Measurements from ENCODE around the gene SPIC. TPM values are rescaled to one million over a fixed set of nuclear protein-coding genes. Genes with fewer than 3 reads are reported as not detected.

The SPIC gene
- total and polyA plus RNA-seq, 2 experiments from 2014 or later, result not detected

DNA sequence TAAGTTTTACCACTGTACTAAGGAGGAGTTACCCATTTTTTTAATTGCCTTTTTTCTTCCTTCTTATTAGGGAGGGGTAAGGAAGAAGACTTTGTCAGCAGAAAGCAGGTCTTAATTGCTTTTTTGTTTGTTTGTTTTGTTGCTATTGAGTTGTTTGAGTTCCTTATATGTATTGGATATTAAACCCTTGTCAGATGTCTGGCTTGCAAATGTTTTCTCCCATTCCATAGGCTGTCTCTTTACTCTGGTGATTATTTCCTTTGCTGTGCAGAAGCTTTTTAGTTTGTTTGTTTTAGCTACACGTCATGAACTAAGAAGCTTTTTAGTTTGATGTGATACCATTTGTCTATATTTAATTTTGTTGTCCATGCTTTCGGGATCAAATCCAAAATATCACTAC is 13.3 kb downstream of the SPIC start:
- H3K79me2 ChIP-seq, result no peaks in the 10 kb centered on the region
- no peaks in the 10 kb centered on the region for H4K20me1 ChIP-seq (ENCODE audit: insufficient read depth, poor library complexity, severe bottlenecking)
- no peak for DNase-seq (ENCODE audit: low spot score)
- no peaks in the 10 kb centered on the region for H3K36me3 ChIP-seq (replicated peaks; ENCODE audit: insufficient read depth, low read depth)
- H3K4me2 ChIP-seq, result no peak overlapping the region
- H3K4me3 ChIP-seq, result no peak overlapping the region
- no peak overlapping the region for H2AFZ ChIP-seq
- H3K9me3 ChIP-seq (ENCODE audit: low read depth), result no peaks in the 10 kb centered on the region
- no peaks in the 10 kb centered on the region for H3K27me3 ChIP-seq
- H3K9me2 ChIP-seq (replicated peaks; ENCODE audit: insufficient read depth), result no peaks in the 10 kb centered on the region
- 62% methylated on average over 2 of the region's 2 CpGs for WGBS (ENCODE audit: low lambda C conversion rate, missing lambda C conversion rate)
- no peak overlapping the region for H3K27ac ChIP-seq
- TF ChIP-seq CTCF (IDR thresholded peaks at IDR 0.05; ENCODE audit: poor library complexity) (no peak), EZH2phosphoT487 (IDR thresholded peaks at IDR 0.05; ENCODE audit: low read depth, severe bottlenecking, unreplicated experiment) (no peak), EZH2 (IDR thresholded peaks at IDR 0.05; ENCODE audit: borderline replicate concordance) (no peak)
- H3K4me1 ChIP-seq (ENCODE audit: insufficient read depth), result no peaks in the 10 kb centered on the region

DNA sequence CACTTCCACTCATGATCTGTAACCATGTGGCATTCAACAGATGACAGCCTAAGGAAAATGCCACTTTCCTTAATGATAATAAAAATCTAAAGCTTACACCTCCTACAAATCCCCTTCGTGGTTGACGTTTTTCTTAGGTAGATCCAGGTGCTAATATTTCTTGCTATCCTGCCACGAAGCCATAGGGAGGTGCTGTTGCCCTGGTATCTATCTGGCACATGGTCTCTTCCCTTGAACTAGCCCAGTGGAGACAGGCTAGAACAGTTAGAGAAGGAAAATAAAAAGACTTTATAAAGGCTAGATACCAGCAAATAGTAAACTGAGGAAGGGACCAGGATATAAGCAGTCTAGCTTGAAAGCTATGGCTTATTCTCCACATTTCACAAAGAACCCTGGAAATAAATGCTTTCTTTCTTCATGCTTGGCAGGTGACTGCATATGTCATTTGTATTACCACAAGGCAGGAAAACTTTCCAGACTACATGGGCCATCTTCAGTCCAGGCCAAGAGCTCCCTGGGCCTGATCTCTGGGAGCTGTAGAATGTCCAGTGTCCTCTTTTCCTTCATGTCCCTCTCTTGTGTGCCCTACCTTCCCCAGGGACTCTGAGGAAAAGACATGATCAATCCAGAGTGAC is 15.3 kb downstream of the SPIC start:
- Histone ChIP-seq H3K9me3 (ENCODE audit: low read depth) (no peaks in the 10 kb centered on the region), H3K4me1 (ENCODE audit: insufficient read depth) (no peaks in the 10 kb centered on the region), H4K20me1 (ENCODE audit: insufficient read depth, poor library complexity, severe bottlenecking) (no peaks in the 10 kb centered on the region), H3K4me2 (no peak overlapping the region), H3K36me3 (replicated peaks; ENCODE audit: insufficient read depth, low read depth) (no peaks in the 10 kb centered on the region), H3K4me3 (no peak overlapping the region), H3K27me3 (no peaks in the 10 kb centered on the region), H3K79me2 (no peaks in the 10 kb centered on the region), H2AFZ (no peak overlapping the region), H3K27ac (no peak overlapping the region), H3K9me2 (replicated peaks; ENCODE audit: insufficient read depth) (no peaks in the 10 kb centered on the region)
- 1% methylated on average over 3 of the region's 3 CpGs for WGBS (ENCODE audit: low lambda C conversion rate, missing lambda C conversion rate)
- TF ChIP-seq EZH2phosphoT487 (IDR thresholded peaks at IDR 0.05; ENCODE audit: low read depth, severe bottlenecking, unreplicated experiment) (no peak), CTCF (IDR thresholded peaks at IDR 0.05; ENCODE audit: poor library complexity) (peak; percentile 61)
- DNase-seq (ENCODE audit: low spot score), result peak; percentile 66

DNA sequence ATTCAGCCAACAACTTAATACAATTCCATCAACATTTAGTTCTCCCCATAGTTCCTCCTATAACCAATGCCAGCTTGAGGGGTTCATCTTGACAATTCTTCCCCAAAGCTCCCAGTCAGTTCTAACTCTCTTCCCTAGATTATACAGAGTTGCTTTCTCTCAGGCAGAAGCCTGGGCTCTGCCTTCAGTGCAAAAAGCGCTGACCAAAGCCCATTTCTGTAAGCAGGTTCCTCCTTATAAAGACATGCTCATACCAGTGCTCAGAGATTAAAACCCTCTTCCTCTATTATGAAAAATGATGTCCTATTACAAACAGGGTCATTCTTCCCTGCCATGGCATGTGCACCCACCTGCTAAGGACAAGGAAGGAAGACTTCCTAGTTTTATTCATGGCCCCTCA is 16.2 kb downstream of the SPIC start:
- no peak for DNase-seq (ENCODE audit: low spot score)
- Histone ChIP-seq H3K4me3 (no peak overlapping the region), H2AFZ (no peak overlapping the region), H3K79me2 (no peaks in the 10 kb centered on the region), H4K20me1 (ENCODE audit: insufficient read depth, poor library complexity, severe bottlenecking) (no peaks in the 10 kb centered on the region), H3K36me3 (replicated peaks; ENCODE audit: insufficient read depth, low read depth) (no peaks in the 10 kb centered on the region), H3K4me1 (ENCODE audit: insufficient read depth) (no peaks in the 10 kb centered on the region), H3K27ac (no peak overlapping the region), H3K9me3 (ENCODE audit: low read depth) (no peaks in the 10 kb centered on the region), H3K9me2 (replicated peaks; ENCODE audit: insufficient read depth) (no peaks in the 10 kb centered on the region), H3K27me3 (no peaks in the 10 kb centered on the region), H3K4me2 (no peak overlapping the region)
- WGBS (ENCODE audit: low lambda C conversion rate, missing lambda C conversion rate), result 100% methylated on average over 1 of the region's 1 CpG
- TF ChIP-seq EZH2phosphoT487 (IDR thresholded peaks at IDR 0.05; ENCODE audit: low read depth, severe bottlenecking, unreplicated experiment) (no peak), CTCF (IDR thresholded peaks at IDR 0.05; ENCODE audit: poor library complexity) (no peak), EZH2 (IDR thresholded peaks at IDR 0.05; ENCODE audit: borderline replicate concordance) (no peak)

Data from hepatocyte (in vitro differentiated cells).